Measurements from ENCODE around the gene HSBP1L1. TPM values are rescaled to one million over a fixed set of nuclear protein-coding genes. Genes with fewer than 3 reads are reported as not detected.

HSBP1L1 gene
- total and polyA plus RNA-seq, 2 of the 13 experiments (the other 11 are each of a cell fraction or from before 2014, with no cell fraction given) = 22.6 to 45.1 TPM

DNA sequence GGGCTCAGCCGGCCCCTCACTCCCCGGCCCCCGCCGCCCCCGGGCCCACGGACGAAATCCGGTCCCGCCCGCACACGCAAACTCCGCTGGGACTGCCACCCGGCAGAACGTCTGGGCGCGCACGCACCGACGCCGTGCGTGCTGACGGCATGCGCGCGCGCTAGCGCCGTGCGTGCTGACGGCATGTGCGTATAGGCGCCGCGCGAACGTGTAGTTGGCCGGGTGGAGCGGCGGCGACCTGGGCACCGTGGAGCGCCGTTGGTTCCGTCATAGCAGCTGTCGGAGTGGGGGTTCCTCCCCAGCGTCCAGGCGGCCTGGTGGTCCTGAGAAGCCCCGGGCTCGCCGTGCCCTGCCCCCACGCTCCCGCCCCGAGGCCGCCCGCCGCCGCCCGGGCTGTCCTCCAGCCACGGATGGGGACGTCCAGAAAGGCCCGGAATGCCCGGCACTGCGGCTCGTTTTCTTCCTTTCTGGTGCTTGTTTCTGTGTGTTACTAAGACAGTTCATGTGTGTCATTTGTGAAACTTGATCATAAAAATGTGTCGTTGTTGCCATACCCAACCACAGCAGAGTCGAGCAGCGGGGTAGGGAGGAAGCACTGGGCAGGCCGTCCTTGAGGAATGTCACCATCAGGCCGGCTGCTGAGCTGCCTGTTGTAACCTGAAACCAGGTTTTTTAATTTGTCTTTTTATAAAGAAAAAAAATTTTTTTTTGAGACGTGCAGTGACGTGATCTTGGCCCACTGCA, 24.2 kb downstream of the HSBP1L1 start, which contains the start of gene TXNL4A (continued):
- TF ChIP-seq, protein P1, sequence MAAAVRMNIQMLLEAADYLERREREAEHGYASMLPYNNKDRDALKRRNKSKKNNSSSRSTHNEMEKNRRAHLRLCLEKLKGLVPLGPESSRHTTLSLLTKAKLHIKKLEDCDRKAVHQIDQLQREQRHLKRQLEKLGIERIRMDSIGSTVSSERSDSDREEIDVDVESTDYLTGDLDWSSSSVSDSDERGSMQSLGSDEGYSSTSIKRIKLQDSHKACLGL (CRISPR knock-in tag; IDR thresholded peaks at IDR 0.05) = 0 out of 2 replicates have a peak, but pooled peaks have one; percentile 46
- TF ChIP-seq ZNF777 (CRISPR knock-in tag; IDR thresholded peaks at IDR 0.05) (peak; percentile 65), ZNF235 (CRISPR knock-in tag; IDR thresholded peaks at IDR 0.05; ENCODE audit: borderline replicate concordance) (0 out of 2 replicates have a peak, but pooled peaks have one; percentile 72), DPF2 (CRISPR knock-in tag; IDR thresholded peaks at IDR 0.05; ENCODE audit: borderline replicate concordance, low read depth) (no peak), CREM (IDR thresholded peaks at IDR 0.05) (peak; percentile 37; the same call in 1 of the 2 replicates), CREM (CRISPR knock-in tag; IDR thresholded peaks at IDR 0.05) (no peak), ZNF644 (CRISPR knock-in tag; IDR thresholded peaks at IDR 0.05; ENCODE audit: low read depth) (no peak), TEAD2 (CRISPR knock-in tag; IDR thresholded peaks at IDR 0.05) (no peak; the same call in 1 of the 2 replicates), ZNF570 (CRISPR knock-in tag; IDR thresholded peaks at IDR 0.05; ENCODE audit: borderline replicate concordance) (no peak), SMAD9 (CRISPR knock-in tag; IDR thresholded peaks at IDR 0.05) (no peak), GATA4 (IDR thresholded peaks at IDR 0.05; ENCODE audit: borderline replicate concordance, low read depth) (peak; percentile 56; the same call in 1 of the 2 replicates), KLF15 (CRISPR knock-in tag; IDR thresholded peaks at IDR 0.05; ENCODE audit: borderline replicate concordance) (no peak), KLF12 (CRISPR knock-in tag; IDR thresholded peaks at IDR 0.05; ENCODE audit: borderline replicate concordance) (no peak; the same call in 1 of the 2 replicates)
- TF ChIP-seq, protein P2, sequence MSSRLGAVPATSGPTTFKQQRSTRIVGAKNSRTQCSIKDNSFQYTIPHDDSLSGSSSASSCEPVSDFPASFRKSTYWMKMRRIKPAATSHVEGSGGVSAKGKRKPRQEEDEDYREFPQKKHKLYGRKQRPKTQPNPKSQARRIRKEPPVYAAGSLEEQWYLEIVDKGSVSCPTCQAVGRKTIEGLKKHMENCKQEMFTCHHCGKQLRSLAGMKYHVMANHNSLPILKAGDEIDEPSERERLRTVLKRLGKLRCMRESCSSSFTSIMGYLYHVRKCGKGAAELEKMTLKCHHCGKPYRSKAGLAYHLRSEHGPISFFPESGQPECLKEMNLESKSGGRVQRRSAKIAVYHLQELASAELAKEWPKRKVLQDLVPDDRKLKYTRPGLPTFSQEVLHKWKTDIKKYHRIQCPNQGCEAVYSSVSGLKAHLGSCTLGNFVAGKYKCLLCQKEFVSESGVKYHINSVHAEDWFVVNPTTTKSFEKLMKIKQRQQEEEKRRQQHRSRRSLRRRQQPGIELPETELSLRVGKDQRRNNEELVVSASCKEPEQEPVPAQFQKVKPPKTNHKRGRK (CRISPR knock-in tag; IDR thresholded peaks at IDR 0.05) = 0 out of 2 replicates have a peak, but pooled peaks have one; percentile 27
- TF ChIP-seq, protein P3, sequence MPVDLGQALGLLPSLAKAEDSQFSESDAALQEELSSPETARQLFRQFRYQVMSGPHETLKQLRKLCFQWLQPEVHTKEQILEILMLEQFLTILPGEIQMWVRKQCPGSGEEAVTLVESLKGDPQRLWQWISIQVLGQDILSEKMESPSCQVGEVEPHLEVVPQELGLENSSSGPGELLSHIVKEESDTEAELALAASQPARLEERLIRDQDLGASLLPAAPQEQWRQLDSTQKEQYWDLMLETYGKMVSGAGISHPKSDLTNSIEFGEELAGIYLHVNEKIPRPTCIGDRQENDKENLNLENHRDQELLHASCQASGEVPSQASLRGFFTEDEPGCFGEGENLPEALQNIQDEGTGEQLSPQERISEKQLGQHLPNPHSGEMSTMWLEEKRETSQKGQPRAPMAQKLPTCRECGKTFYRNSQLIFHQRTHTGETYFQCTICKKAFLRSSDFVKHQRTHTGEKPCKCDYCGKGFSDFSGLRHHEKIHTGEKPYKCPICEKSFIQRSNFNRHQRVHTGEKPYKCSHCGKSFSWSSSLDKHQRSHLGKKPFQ (CRISPR knock-in tag; IDR thresholded peaks at IDR 0.05; ENCODE audit: insufficient replicate concordance) = peak; percentile 84
- TF ChIP-seq, protein P4, sequence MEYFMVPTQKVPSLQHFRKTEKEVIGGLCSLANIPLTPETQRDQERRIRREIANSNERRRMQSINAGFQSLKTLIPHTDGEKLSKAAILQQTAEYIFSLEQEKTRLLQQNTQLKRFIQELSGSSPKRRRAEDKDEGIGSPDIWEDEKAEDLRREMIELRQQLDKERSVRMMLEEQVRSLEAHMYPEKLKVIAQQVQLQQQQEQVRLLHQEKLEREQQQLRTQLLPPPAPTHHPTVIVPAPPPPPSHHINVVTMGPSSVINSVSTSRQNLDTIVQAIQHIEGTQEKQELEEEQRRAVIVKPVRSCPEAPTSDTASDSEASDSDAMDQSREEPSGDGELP (IDR thresholded peaks at IDR 0.05; ENCODE audit: borderline replicate concordance, low read depth) = peak; percentile 34; the same call in 1 of the 2 replicates
- TF ChIP-seq, protein P5, sequence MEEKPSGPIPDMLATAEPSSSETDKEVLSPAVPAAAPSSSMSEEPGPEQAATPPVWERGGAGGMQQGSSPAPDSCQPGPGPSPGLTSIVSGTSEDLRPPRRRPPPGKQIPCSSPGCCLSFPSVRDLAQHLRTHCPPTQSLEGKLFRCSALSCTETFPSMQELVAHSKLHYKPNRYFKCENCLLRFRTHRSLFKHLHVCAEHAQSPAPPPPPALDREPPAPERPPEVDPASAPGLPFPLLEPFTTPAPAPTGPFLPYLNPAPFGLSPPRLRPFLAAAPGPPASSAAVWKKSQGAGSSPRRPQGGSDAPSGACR (CRISPR knock-in tag; IDR thresholded peaks at IDR 0.05) = no peak
- TF ChIP-seq, protein P6, sequence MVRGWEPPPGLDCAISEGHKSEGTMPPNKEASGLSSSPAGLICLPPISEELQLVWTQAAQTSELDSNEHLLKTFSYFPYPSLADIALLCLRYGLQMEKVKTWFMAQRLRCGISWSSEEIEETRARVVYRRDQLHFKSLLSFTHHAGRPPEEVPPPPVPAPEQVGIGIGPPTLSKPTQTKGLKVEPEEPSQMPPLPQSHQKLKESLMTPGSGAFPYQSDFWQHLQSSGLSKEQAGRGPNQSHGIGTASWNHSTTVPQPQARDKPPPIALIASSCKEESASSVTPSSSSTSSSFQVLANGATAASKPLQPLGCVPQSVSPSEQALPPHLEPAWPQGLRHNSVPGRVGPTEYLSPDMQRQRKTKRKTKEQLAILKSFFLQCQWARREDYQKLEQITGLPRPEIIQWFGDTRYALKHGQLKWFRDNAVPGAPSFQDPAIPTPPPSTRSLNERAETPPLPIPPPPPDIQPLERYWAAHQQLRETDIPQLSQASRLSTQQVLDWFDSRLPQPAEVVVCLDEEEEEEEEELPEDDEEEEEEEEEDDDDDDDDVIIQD (CRISPR knock-in tag; IDR thresholded peaks at IDR 0.05; ENCODE audit: low read depth) = 0 out of 2 replicates have a peak, but pooled peaks have one; percentile 29
- TF ChIP-seq, protein P7, sequence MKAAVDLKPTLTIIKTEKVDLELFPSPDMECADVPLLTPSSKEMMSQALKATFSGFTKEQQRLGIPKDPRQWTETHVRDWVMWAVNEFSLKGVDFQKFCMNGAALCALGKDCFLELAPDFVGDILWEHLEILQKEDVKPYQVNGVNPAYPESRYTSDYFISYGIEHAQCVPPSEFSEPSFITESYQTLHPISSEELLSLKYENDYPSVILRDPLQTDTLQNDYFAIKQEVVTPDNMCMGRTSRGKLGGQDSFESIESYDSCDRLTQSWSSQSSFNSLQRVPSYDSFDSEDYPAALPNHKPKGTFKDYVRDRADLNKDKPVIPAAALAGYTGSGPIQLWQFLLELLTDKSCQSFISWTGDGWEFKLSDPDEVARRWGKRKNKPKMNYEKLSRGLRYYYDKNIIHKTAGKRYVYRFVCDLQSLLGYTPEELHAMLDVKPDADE (CRISPR knock-in tag; IDR thresholded peaks at IDR 0.05) = no peak

Data from HepG2 (cell line).